CD4-positive, alpha-beta memory T cell (primary cell): ENCODE data around the gene SEPTIN11. TPM values are rescaled to one million over a fixed set of nuclear protein-coding genes. Genes with fewer than 3 reads are reported as not detected.
A peak's percentile ranks its signal among the peaks of the same experiment; 100 is the strongest.

Source experiments
- CTCF ChIA-PET: fragments of 350-600 bp; sonication (Branson Sonifier 250); formaldehyde crosslinking; loops from one replicate; lab custom pipeline; 2021; ENCODE audit warnings: inconsistent platforms; ENCODE audit not compliant: partially characterized antibody; lab: Charles Lee
- POLR2A ChIA-PET: fragments of 350-600 bp; sonication (Branson Sonifier 250); formaldehyde crosslinking; loops from one replicate; lab custom pipeline; 2021; ENCODE audit not compliant: partially characterized antibody; lab: Charles Lee
- DNase-seq, 5 donors: peaks; one replicate each; pipeline versions ENCODE4 v3.0.0 to v3.0.0-alpha.2; 2020 to 2022; ENCODE audit warnings: mixed read lengths in 1 of 5
- H3K27ac ChIP-seq: one replicate; pipeline ENCODE4 v1.7.0; 2013; ENCODE audit warnings: low read depth, low read length
- H3K27me3 ChIP-seq: 2 replicates; pipeline ENCODE4 v1.7.0; 2013; ENCODE audit warnings: mild to moderate bottlenecking, low read length, moderate library complexity; ENCODE audit not compliant: insufficient read depth
- H3K36me3 ChIP-seq: 2 replicates; pipeline ENCODE4 v1.7.0; 2013; ENCODE audit warnings: mild to moderate bottlenecking, low read length, moderate library complexity; ENCODE audit not compliant: insufficient read depth
- H3K4me1 ChIP-seq: 2 replicates; pipeline ENCODE4 v1.7.0; 2013; ENCODE audit warnings: mild to moderate bottlenecking, low read length, moderate library complexity; ENCODE audit not compliant: insufficient read depth
- H3K4me3 ChIP-seq, 2 donors: one replicate each; pipeline ENCODE4 v1.7.0; 2013; ENCODE audit warnings: low read length in 2 of 2, mild to moderate bottlenecking in 1 of 2
- H3K9me3 ChIP-seq, 2 donors: one replicate each; pipeline ENCODE4 v1.7.0; 2013; ENCODE audit warnings: low read length in 2 of 2, control low read depth in 1 of 2; ENCODE audit not compliant: control insufficient read depth in 1 of 2
- H3K27ac Mint-ChIP-seq, 7 donors: one replicate each; pipeline ENCODE4 v1.8.0; 2020 to 2021; ENCODE audit warnings: mixed read lengths in 7 of 7, mild to moderate bottlenecking in 6 of 7, inconsistent platforms in 3 of 7, moderate library complexity in 3 of 7
- H3K27me3 Mint-ChIP-seq, 2 donors: one replicate each; pipeline ENCODE4 v1.8.0; 2020 to 2021; ENCODE audit warnings: mixed read lengths in 2 of 2
- H3K36me3 Mint-ChIP-seq, 2 donors: one replicate each; pipeline ENCODE4 v1.8.0; 2020 to 2021; ENCODE audit warnings: mixed read lengths in 2 of 2, inconsistent platforms in 1 of 2, mild to moderate bottlenecking in 1 of 2
- H3K4me1 Mint-ChIP-seq, 4 donors: one replicate each; pipeline ENCODE4 v1.8.0; 2020 to 2021; ENCODE audit warnings: mixed read lengths in 4 of 4, mild to moderate bottlenecking in 1 of 4
- H3K4me3 Mint-ChIP-seq, 8 donors: one replicate each; pipeline ENCODE4 v1.8.0; 2020 to 2021; ENCODE audit warnings: mixed read lengths in 8 of 8, mild to moderate bottlenecking in 7 of 8, moderate library complexity in 6 of 8, inconsistent platforms in 3 of 8
- H3K9me3 Mint-ChIP-seq, 8 donors: one replicate each; pipeline ENCODE4 v1.8.0; 2020 to 2021; ENCODE audit warnings: mixed read lengths in 8 of 8, mild to moderate bottlenecking in 5 of 8, inconsistent platforms in 3 of 8, moderate library complexity in 1 of 8
- intact Hi-C: fragments of 100-400 bp; cut with micrococcal nuclease; formaldehyde crosslinking; loops from one replicate; pipeline ENCODE4 v1.15.1; 2023
- polyA plus RNA-seq, 2 donors: library from polyadenylated mRNA; unstranded; fragments of 300-500 nt; fragmentation: Illumina TruSeq; gene quantifications; one replicate each; pipeline ENCODE4 v1.2.3, GENCODE V29; 2021
- total RNA-seq, 2 experiments: library from RNA; stranded (reverse); gene quantifications; one replicate each; pipeline ENCODE4 v1.2.3, GENCODE V29; 2021

The SEPTIN11 gene
- total and polyA plus RNA-seq, 4 experiments from 2014 or later: 21.9 to 31.3 (median 27.7) TPM

DNA sequence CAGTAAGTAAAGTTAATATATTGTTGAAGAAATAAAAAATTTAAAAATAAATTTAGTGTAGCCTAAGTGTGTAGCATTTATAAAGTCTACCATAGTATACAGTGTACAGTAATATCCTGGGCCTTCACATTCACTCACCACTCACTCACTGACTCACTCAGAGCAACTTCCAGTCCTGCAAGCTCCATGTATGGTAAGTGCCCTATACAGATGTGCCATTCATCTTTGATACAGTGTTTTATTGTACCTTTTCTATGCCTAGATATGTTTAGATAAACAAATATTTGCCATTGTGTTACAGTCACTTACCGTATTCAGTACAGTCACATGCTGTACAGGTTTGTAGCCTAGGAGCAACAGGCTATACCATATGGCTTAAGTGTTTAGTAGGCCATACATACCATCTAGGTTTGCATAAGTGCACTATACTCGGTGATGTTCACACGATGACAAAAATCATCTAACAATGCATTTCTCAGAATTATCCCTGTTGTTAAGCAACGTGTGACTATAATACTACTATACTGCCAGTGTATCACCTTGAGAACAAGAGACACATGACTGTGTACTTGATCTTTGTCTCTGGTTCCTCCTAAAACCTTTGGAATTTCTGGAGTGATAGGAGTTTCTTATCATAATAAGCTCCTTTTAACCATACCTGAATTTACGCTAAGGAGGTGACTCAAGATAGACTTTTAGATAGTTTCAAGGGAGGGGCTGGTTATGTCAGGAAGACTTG, 25.8 kb upstream of the SEPTIN11 start:
- no peak for DNase-seq
- no peaks in the 10 kb centered on the region for H3K9me3 ChIP-seq
- no peaks in the 10 kb centered on the region for H3K4me1 ChIP-seq
- no peak overlapping the region for H3K4me3 ChIP-seq
- POLR2A ChIA-PET: no interaction called here
- no peaks in the 10 kb centered on the region for H3K36me3 Mint-ChIP-seq
- no peaks in the 10 kb centered on the region for H3K9me3 Mint-ChIP-seq
- H3K27ac Mint-ChIP-seq: no peak overlapping the region
- CTCF ChIA-PET: no interaction called here
- H3K27ac ChIP-seq: no peak overlapping the region
- H3K4me3 Mint-ChIP-seq: no peak overlapping the region
- no peaks in the 10 kb centered on the region for H3K27me3 ChIP-seq
- intact Hi-C loops: no loop called here
- no peaks in the 10 kb centered on the region for H3K36me3 ChIP-seq
- peaks cover 0 to 5% (median 0%) of the 10 kb centered on the region in 4 donors for H3K4me1 Mint-ChIP-seq
- peaks cover 0 to 1% of the 10 kb centered on the region in 2 donors for H3K27me3 Mint-ChIP-seq

- CTCF ChIA-PET: no interaction called here
- H3K4me1 Mint-ChIP-seq: no peaks in the 10 kb centered on the region
- no peaks in the 10 kb centered on the region for H3K27me3 Mint-ChIP-seq
- Histone ChIP-seq H3K27ac (no peak overlapping the region), H3K36me3 (no peaks in the 10 kb centered on the region), H3K4me3 (no peak overlapping the region), H3K4me1 (no peaks in the 10 kb centered on the region), H3K9me3 (no peaks in the 10 kb centered on the region), H3K27me3 (no peaks in the 10 kb centered on the region)
- no peak overlapping the region for H3K27ac Mint-ChIP-seq
- POLR2A ChIA-PET: no interaction called here
- DNase-seq: no peak
- H3K9me3 Mint-ChIP-seq: no peaks in the 10 kb centered on the region
- no peak overlapping the region for H3K4me3 Mint-ChIP-seq
- intact Hi-C loops: no loop called here
- no peaks in the 10 kb centered on the region for H3K36me3 Mint-ChIP-seq
These were observed 22.7 kb upstream of the SEPTIN11 start for GRCh38 chr4:76926841-76927240.

DNA sequence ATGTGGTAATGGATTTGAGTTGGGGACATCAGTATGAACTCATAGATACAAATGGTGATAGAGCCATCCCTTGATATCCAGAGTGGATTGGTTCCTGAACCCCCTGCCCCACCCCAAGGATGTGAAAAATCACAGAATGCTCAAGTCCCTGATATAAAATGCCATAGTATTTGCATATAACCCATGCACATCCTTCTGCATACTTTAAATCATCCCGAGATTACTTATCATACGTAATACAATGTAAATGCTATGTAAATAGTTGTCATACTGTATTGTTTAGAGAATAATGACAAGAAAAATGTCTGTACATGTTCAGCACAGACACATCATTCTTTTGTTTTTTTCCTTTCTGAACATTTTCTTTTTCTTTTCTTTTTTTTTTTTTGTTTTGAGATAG, 18.9 kb upstream of the SEPTIN11 start:
- Mint-ChIP-seq H3K9me3 (no peaks in the 10 kb centered on the region), H3K4me1 (no peaks in the 10 kb centered on the region), H3K27ac (no peak overlapping the region), H3K36me3 (no peaks in the 10 kb centered on the region), H3K4me3 (no peak overlapping the region), H3K27me3 (peaks cover 0 to 2% of the 10 kb centered on the region in 2 donors)
- ChIA-PET POLR2A (no interaction called here), CTCF (no interaction called here)
- DNase-seq: no peak
- H3K4me1 ChIP-seq: no peaks in the 10 kb centered on the region
- intact Hi-C loops: no loop called here
- no peaks in the 10 kb centered on the region for H3K27me3 ChIP-seq
- H3K36me3 ChIP-seq: no peaks in the 10 kb centered on the region
- H3K4me3 ChIP-seq: no peak overlapping the region
- no peak overlapping the region for H3K27ac ChIP-seq
- H3K9me3 ChIP-seq: no peaks in the 10 kb centered on the region

GRCh38 chr4:76931087-76931486, 18.5 kb upstream of the SEPTIN11 start:
- Histone ChIP-seq H3K4me1 (no peaks in the 10 kb centered on the region), H3K27ac (no peak overlapping the region), H3K36me3 (no peaks in the 10 kb centered on the region), H3K27me3 (no peaks in the 10 kb centered on the region), H3K9me3 (no peaks in the 10 kb centered on the region), H3K4me3 (no peak overlapping the region)
- H3K27me3 Mint-ChIP-seq: peaks cover 0 to 2% of the 10 kb centered on the region in 2 donors
- no peak overlapping the region for H3K4me3 Mint-ChIP-seq
- H3K4me1 Mint-ChIP-seq: no peaks in the 10 kb centered on the region
- no peak overlapping the region for H3K27ac Mint-ChIP-seq
- intact Hi-C loops: no loop called here
- no peaks in the 10 kb centered on the region for H3K9me3 Mint-ChIP-seq
- CTCF ChIA-PET: no interaction called here
- H3K36me3 Mint-ChIP-seq: no peaks in the 10 kb centered on the region
- POLR2A ChIA-PET: no interaction called here
- DNase-seq: no peak

DNA sequence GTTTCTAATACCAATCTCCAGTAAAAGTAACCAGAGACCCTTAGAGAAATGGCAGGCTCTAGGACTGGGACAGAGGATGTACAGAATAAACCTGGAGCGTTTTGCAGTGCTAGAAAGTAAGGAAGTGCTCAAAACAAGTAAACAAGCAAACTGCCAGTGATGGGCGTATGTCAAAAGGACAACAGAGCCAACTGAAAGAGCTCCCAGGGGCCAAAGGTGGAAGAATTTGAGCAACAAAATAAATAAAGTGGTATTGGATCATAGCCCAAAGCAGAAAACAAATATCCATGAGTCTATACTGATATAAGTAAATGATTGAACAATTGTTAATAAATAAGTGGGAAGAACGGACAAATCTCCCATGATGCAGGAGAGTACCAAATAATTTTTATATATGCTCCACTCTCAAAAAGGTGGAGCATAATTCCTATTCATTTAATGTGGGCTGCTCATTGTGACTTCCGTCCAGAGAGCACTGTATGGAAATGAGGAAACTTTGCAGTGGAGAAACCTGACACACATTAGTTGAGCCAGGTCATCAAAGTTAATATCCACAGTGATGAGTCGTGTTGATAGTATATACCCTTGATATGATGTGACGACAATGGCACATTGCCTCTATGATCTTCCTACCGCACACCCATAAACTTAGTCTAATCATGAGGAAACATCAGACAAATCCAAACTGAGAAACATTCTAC, 17.8 kb upstream of the SEPTIN11 start:
- Mint-ChIP-seq H3K36me3 (no peaks in the 10 kb centered on the region), H3K4me3 (peak overlapping the region in 1 of 8 donors; percentile 11), H3K9me3 (peaks cover 0 to 5% (median 0%) of the 10 kb centered on the region in 8 donors), H3K27me3 (peaks cover 0 to 2% of the 10 kb centered on the region in 2 donors), H3K4me1 (no peaks in the 10 kb centered on the region), H3K27ac (no peak overlapping the region)
- intact Hi-C loops: no loop called here
- Histone ChIP-seq H3K27ac (no peak overlapping the region), H3K4me1 (no peaks in the 10 kb centered on the region), H3K36me3 (no peaks in the 10 kb centered on the region), H3K9me3 (no peaks in the 10 kb centered on the region), H3K27me3 (no peaks in the 10 kb centered on the region), H3K4me3 (no peak overlapping the region)
- no peak for DNase-seq
- CTCF ChIA-PET: no interaction called here
- POLR2A ChIA-PET: no interaction called here

DNA sequence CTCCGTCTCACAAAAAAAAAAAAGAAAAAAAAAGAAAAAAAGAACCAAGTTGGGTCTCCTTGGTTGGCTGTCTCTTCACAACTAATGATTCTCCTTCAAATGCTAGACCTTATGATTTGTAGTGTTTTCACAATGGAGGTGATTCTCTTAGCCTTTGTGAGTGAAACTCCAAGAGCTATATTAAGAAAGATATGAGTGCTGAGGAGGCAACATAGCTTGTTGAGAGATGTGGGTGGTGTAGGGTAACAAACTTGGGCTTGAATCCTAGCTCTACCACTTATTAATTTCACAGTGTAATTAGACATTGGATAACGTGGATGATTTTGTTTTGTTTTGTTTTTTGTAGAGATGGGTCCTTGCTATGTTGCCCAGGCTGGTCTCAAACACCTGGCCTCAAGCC, 10.4 kb upstream of the SEPTIN11 start:
- Histone ChIP-seq H3K27ac (no peak overlapping the region), H3K27me3 (no peaks in the 10 kb centered on the region), H3K4me3 (no peak overlapping the region), H3K36me3 (no peaks in the 10 kb centered on the region), H3K9me3 (no peaks in the 10 kb centered on the region), H3K4me1 (no peaks in the 10 kb centered on the region)
- Mint-ChIP-seq H3K4me3 (no peak overlapping the region), H3K27ac (peak overlapping the region in 1 of 7 donors; percentile 3), H3K4me1 (peaks cover 0 to 2% (median 0%) of the 10 kb centered on the region in 4 donors), H3K36me3 (no peaks in the 10 kb centered on the region), H3K9me3 (peaks cover 0 to 9% (median under 1%) of the 10 kb centered on the region in 8 donors), H3K27me3 (peaks cover 0 to 3% of the 10 kb centered on the region in 2 donors)
- CTCF ChIA-PET: no interaction called here
- POLR2A ChIA-PET: no interaction called here
- DNase-seq: no peak
- intact Hi-C loops: no loop called here

GRCh38 chr4:76943129-76943620, 6.4 kb upstream of the SEPTIN11 start:
- ChIA-PET POLR2A (no interaction called here), CTCF (no interaction called here)
- Histone ChIP-seq H3K27ac (no peak overlapping the region), H3K27me3 (no peaks in the 10 kb centered on the region), H3K36me3 (no peaks in the 10 kb centered on the region), H3K4me3 (no peak overlapping the region), H3K4me1 (peaks cover under 1% of the 10 kb centered on the region), H3K9me3 (no peaks in the 10 kb centered on the region)
- no peak overlapping the region for H3K4me3 Mint-ChIP-seq
- DNase-seq: no peak
- H3K9me3 Mint-ChIP-seq: peaks cover 0 to 1% (median 0%) of the 10 kb centered on the region in 8 donors
- H3K4me1 Mint-ChIP-seq: peaks cover 0 to 2% (median 0%) of the 10 kb centered on the region in 4 donors
- no peak overlapping the region for H3K27ac Mint-ChIP-seq
- H3K27me3 Mint-ChIP-seq: peaks cover 0 to 3% of the 10 kb centered on the region in 2 donors
- intact Hi-C loops: no loop called here
- H3K36me3 Mint-ChIP-seq: no peaks in the 10 kb centered on the region
